Common myeloid progenitor, CD34-positive (primary cell): ENCODE measurements around the gene BSG. TPM values are rescaled to one million over a fixed set of nuclear protein-coding genes. Genes with fewer than 3 reads are reported as not detected.

ENCODE experiments used
- CTCF ChIA-PET: fragments of 350-600 bp; sonication (Branson Sonifier 250); formaldehyde crosslinking; loops from one replicate; lab custom pipeline; 2021; ENCODE audit warnings: antibody characterized with exemption; lab: Charles Lee
- POLR2A ChIA-PET: fragments of 350-600 bp; sonication (Branson Sonifier 250); formaldehyde crosslinking; loops from one replicate; lab custom pipeline; 2021; ENCODE audit warnings: antibody characterized with exemption; lab: Charles Lee
- DNase-seq, 3 donors: peaks; one replicate each; pipeline versions ENCODE4 v3.0.0 to v3.0.0-alpha.2; 2013
- H3K27ac ChIP-seq, 2 experiments: 1 replicate in 1 of 2; 2 replicates in 1 of 2; pipeline ENCODE4 v1.7.0; 2013; ENCODE audit warnings: inconsistent platforms in 2 of 2, low read length in 2 of 2, mild to moderate bottlenecking in 2 of 2, low read depth in 1 of 2, moderate library complexity in 1 of 2; ENCODE audit not compliant: severe bottlenecking in 2 of 2, insufficient read depth in 1 of 2, poor library complexity in 1 of 2
- H3K27me3 ChIP-seq, 5 experiments: replicated peaks in 2 of 5; 1 replicate in 3 of 5; 2 replicates in 2 of 5; pipeline versions ENCODE4 v1.6.1 to v1.7.0; 2013; ENCODE audit warnings: low read length in 4 of 5, mild to moderate bottlenecking in 2 of 5, moderate library complexity in 2 of 5, inconsistent platforms in 1 of 5; ENCODE audit not compliant: insufficient read depth in 5 of 5, control insufficient read depth in 4 of 5
- H3K36me3 ChIP-seq, 4 experiments: 1 replicate in 2 of 4; 2 replicates in 2 of 4; pipeline versions ENCODE4 v1.6.1 to v1.7.0; 2013; ENCODE audit warnings: low read length in 3 of 4, control low read depth in 1 of 4, mild to moderate bottlenecking in 1 of 4; ENCODE audit not compliant: control insufficient read depth in 4 of 4, insufficient read depth in 4 of 4
- H3K4me1 ChIP-seq, 4 experiments: 1 replicate in 3 of 4; 2 replicates in 1 of 4; pipeline versions ENCODE4 v1.6.1 to v1.7.1; 2013; ENCODE audit warnings: low read length in 3 of 4, mild to moderate bottlenecking in 3 of 4, control low read depth in 1 of 4, inconsistent platforms in 1 of 4, moderate library complexity in 1 of 4; ENCODE audit not compliant: control insufficient read depth in 4 of 4, insufficient read depth in 4 of 4; ENCODE audit errors: control extremely low read depth in 1 of 4
- H3K4me3 ChIP-seq, 7 experiments: 1 replicate in 4 of 7; 2 replicates in 3 of 7; pipeline versions ENCODE4 v1.5.1 to v1.7.0; 2013; ENCODE audit warnings: mild to moderate bottlenecking in 7 of 7, low read length in 6 of 7, moderate library complexity in 6 of 7, inconsistent platforms in 2 of 7, low read depth in 2 of 7, control low read depth in 1 of 7; ENCODE audit not compliant: insufficient read depth in 4 of 7, control insufficient read depth in 1 of 7; ENCODE audit errors: extremely low read depth in 1 of 7
- H3K9me3 ChIP-seq, 5 experiments: 1 replicate in 4 of 5; 2 replicates in 1 of 5; pipeline versions ENCODE4 v1.6.1 to v1.7.1; 2013; ENCODE audit warnings: low read length in 4 of 5, mild to moderate bottlenecking in 2 of 5, inconsistent platforms in 1 of 5, low read depth in 1 of 5, moderate library complexity in 1 of 5; ENCODE audit not compliant: control insufficient read depth in 4 of 5, insufficient read depth in 2 of 5; ENCODE audit errors: control extremely low read depth in 1 of 5
- WGBS: methylation state at CpG from one replicate; pipeline ENCODE4 v1.1.5; 2013; ENCODE audit not compliant: insufficient coverage; 5-methylcytosine and 5-hydroxymethylcytosine counted together
- polyA plus RNA-seq: library from polyadenylated mRNA; unstranded; fragments of 120-200 nt; gene quantifications from one replicate; pipeline ENCODE4 v1.2.1, GENCODE V29; 2013

BSG gene
- polyA plus RNA-seq, result 142 TPM

GRCh38 chr19:572140-572742 is at the start of gene BSG:
TSS of gene BSG (plus strand) at chr19:572596. CDS start at chr19:572635, 39 bp downstream.
- POLR2A ChIA-PET, result interaction anchor here (1.4 to 1.5 kb wide), 2 partner anchors 41 to 132 kb away, joined by 3 to 5 read pairs; partner anchors contain the start of gene CDC34
- peak within 1 kb of the TSS; percentile 61 to 90 for H3K27ac ChIP-seq
- 0% methylated on average over 79 of the region's 79 CpGs for WGBS
- H3K4me1 ChIP-seq, result peaks cover 0 to 49% (median 36%) of the 10 kb centered on the region in 4 experiments
- no peaks in the 10 kb centered on the region for H3K9me3 ChIP-seq
- peak within 1 kb of the TSS; percentile 71 to 93 (median 81) for H3K4me3 ChIP-seq
- no peaks in the 10 kb centered on the region for H3K27me3 ChIP-seq
- peak; percentile 98 to 99 (median 98) for DNase-seq
- H3K36me3 ChIP-seq, result peaks cover 0 to 2% (median 0%) of the 10 kb centered on the region in 4 experiments
- CTCF ChIA-PET, result interaction anchor here (1.0 kb wide), 1 partner anchor 12 kb away, joined by 3 read pairs; no protein-coding TSS in a partner anchor

- peaks cover 0 to 8% (median 0%) of the 10 kb centered on the region in 5 experiments for H3K27me3 ChIP-seq
- H3K36me3 ChIP-seq, result peaks cover 0 to 3% (median 0%) of the 10 kb centered on the region in 4 experiments
- 98% methylated on average over 11 of the region's 12 CpGs for WGBS
- H3K4me1 ChIP-seq, result peaks cover 0 to 7% (median 2%) of the 10 kb centered on the region in 4 experiments
- POLR2A ChIA-PET, result no interaction called here
- CTCF ChIA-PET, result no interaction called here
- no peak for DNase-seq
- H3K4me3 ChIP-seq, result no peak overlapping the region
- H3K9me3 ChIP-seq, result peaks cover 0 to 13% (median 8%) of the 10 kb centered on the region in 5 experiments
- H3K27ac ChIP-seq, result no peak overlapping the region
Observed at GRCh38 chr19:522726-523125, 49.7 kb upstream of the BSG start.

- H3K4me1 ChIP-seq, result peaks cover 0 to 1% (median 0%) of the 10 kb centered on the region in 4 experiments
- POLR2A ChIA-PET, result no interaction called here
- no peak overlapping the region for H3K27ac ChIP-seq
- WGBS, result 92% methylated on average over 23 of the region's 29 CpGs
- H3K4me3 ChIP-seq, result no peak overlapping the region
- CTCF ChIA-PET, result interaction anchor here (1.6 kb wide), 1 partner anchor 14 kb away, joined by 5 read pairs; no protein-coding TSS in a partner anchor
- peaks cover 0 to 13% (median 8%) of the 10 kb centered on the region in 5 experiments for H3K9me3 ChIP-seq
- DNase-seq, result no peak
- peaks cover 0 to 8% (median 0%) of the 10 kb centered on the region in 5 experiments for H3K27me3 ChIP-seq
- H3K36me3 ChIP-seq, result peaks cover 0 to 3% (median 0%) of the 10 kb centered on the region in 4 experiments
Observed at GRCh38 chr19:524062-524674, 48.2 kb upstream of the BSG start.

DNA sequence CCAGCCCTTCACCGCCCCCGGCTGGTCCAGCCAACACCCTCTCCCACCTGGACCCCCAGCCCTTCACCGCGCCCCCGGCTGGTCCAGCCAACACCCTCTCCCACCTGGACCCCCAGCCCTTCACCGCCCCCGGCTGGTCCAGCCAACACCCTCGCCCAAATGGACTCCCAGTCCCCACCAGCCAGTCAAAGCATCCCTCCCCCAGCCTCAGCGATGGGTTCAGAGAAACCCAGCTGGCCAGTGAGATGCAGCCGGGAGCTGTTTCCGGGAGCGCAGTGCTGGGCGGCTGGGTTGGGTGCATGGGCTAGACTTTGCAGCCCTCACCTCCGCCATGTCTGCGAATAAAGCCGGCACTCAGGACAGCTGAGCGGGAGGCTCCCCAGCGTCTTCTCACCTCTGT is 47.4 kb upstream of the BSG start:
- Histone ChIP-seq H3K27me3 (peaks cover 0 to 5% (median 0%) of the 10 kb centered on the region in 5 experiments), H3K9me3 (peaks cover 0 to 13% (median 7%) of the 10 kb centered on the region in 5 experiments), H3K4me1 (no peaks in the 10 kb centered on the region), H3K36me3 (no peaks in the 10 kb centered on the region), H3K4me3 (no peak overlapping the region), H3K27ac (no peak overlapping the region)
- WGBS, result 77% methylated on average over 13 of the region's 18 CpGs
- ChIA-PET CTCF (interaction anchor here (1.6 kb wide), 1 partner anchor 14 kb away, joined by 5 read pairs; no protein-coding TSS in a partner anchor), POLR2A (no interaction called here)
- no peak for DNase-seq

GRCh38 chr19:525857-526419 is 46.5 kb upstream of the BSG start:
- H3K4me1 ChIP-seq, result peaks cover 0 to 8% (median 5%) of the 10 kb centered on the region in 4 experiments
- ChIA-PET POLR2A (no interaction called here), CTCF (interaction anchor here (0.8 kb wide), 1 partner anchor 15 kb away, joined by 4 read pairs; no protein-coding TSS in a partner anchor)
- H3K36me3 ChIP-seq, result no peaks in the 10 kb centered on the region
- no peak for DNase-seq
- 61% methylated on average over 13 of the region's 13 CpGs for WGBS
- H3K27me3 ChIP-seq, result peaks cover 0 to 5% (median 0%) of the 10 kb centered on the region in 5 experiments
- no peak overlapping the region for H3K4me3 ChIP-seq
- H3K27ac ChIP-seq, result no peak overlapping the region
- peaks cover 0 to 13% (median 7%) of the 10 kb centered on the region in 5 experiments for H3K9me3 ChIP-seq

DNA sequence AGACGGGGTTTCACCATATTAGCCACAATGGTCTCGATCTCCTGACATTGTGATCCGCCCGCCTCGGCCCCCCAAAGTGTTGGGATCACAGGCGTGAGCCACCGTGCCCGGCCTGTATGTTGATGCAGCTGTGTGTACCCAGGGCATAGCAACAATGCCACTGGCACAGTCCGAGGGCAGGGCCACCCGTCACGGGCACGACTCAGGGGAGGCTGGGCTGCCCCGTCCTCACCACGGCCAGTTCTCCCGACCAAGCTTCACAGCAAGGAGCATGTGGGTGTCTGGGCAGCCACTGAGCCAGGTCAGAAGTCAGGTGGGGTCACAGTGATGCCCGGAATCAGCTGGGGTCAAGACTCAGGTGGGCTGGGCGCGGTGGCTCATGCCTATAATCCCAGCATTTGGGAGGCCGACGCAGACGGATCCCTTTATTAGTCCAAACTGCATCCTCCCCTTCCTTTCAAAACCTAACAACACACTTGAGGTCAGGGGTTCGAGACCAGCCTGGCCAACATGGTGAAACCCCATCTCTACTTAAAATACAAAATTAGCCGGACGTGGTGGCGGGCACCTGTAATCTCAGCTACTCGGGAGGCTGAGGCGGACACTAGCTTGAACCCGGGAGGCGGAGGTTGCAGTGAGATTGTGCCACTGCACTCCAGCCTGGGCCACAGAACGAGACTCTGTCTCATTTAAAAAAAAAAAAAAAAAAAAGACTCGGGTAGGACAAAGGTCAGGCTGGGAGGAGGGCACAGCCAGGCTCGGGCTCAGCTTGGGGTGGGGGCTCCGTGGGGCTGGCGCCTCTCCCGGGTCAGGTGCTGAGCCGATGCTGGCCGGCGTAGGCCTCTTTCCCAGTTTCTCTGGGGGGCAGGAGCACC is 42.0 kb upstream of the BSG start:
- no peaks in the 10 kb centered on the region for H3K9me3 ChIP-seq
- no peak for DNase-seq
- 85% methylated on average over 28 of the region's 38 CpGs for WGBS
- ChIA-PET CTCF (interaction anchor here (0.7 to 6.0 kb wide), 3 partner anchors 12 to 24 kb away, joined by 3 to 56 read pairs (median 3); no protein-coding TSS in a partner anchor), POLR2A (interaction anchor here (0.7 to 1.9 kb wide), 2 partner anchors 10 to 20 kb away, joined by 6 to 10 read pairs; no protein-coding TSS in a partner anchor)
- H3K27ac ChIP-seq, result peak overlapping the region in 1 of 2 experiments; percentile 77
- H3K27me3 ChIP-seq, result peaks cover 0 to 2% (median 0%) of the 10 kb centered on the region in 5 experiments
- peaks cover 0 to 28% (median 22%) of the 10 kb centered on the region in 4 experiments for H3K4me1 ChIP-seq
- H3K4me3 ChIP-seq, result peak overlapping the region; percentile 71 to 90 (median 87)
- H3K36me3 ChIP-seq, result peaks cover 0 to 4% (median 0%) of the 10 kb centered on the region in 4 experiments
